HL-60/S4 treated with phorbol 12-myristate 13-acetate at 8.2 ng/mL for 4 days and 3 days (cell line): ENCODE results near the gene RNF157.

ENCODE experiments used
- in situ Hi-C: fragments of 300-500 bp; cut with MboI; formaldehyde crosslinking; loops from 2 replicates; pipeline ENCODE4 v1.15.0; 2022; ENCODE audit warnings: low sequenced_read_pairs

Gene RNF157

DNA sequence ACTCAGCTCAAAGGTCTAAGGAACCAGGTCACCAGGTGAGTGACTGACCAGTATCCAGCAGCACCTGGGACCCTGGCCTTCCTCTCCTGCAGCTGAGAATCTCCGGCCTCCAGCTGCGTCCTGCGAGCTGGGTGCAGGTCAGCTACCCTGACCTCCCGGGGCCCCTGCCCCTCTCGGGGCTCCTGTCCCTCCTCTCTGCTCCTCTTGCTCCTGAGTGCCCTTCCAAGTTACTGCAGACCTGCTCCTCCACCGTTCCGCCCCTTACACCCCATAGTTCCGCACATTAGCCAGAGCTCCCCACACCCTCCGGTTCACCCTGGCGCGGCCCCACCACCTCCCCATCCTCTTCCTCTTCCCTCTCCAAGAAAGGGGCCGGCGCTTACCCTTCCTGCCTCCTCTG, 109.8 kb downstream of the RNF157 start:
- in situ Hi-C loops = no loop called here

DNA sequence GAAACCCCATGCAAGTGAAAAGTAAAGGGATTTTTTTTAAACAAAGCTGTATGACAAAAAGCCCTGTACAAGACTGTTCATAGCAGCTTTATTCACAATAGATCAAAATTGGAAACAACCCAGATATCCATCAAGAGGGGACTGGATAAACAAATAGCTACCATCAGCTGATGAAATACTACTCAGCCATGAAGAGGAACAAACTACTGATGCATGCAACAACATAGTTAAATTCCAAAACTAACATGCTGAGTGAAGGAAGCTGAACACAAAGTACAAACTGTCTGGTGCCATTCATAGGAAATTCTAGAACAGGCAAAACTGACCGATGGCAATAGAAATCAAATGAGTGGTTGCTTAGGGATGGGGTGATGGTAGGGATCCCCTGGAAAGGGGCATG, 114.4 kb downstream of the RNF157 start:
- in situ Hi-C loops = no loop called here

DNA sequence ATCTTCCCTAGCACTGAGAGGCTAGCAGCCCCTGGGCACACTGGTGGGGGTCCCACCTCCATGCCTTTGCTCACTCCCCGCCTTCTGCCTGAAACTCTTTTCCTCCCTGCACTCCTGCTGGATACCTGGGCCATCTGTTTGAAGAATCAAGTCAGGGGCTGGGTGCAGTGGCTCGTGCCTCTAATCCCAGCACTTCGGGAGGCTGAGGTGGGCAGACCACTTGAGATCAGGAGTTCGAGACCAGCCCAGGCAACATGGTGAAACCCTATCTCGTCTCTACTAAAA, 115.0 kb downstream of the RNF157 start:
- in situ Hi-C loops = no loop called here

DNA sequence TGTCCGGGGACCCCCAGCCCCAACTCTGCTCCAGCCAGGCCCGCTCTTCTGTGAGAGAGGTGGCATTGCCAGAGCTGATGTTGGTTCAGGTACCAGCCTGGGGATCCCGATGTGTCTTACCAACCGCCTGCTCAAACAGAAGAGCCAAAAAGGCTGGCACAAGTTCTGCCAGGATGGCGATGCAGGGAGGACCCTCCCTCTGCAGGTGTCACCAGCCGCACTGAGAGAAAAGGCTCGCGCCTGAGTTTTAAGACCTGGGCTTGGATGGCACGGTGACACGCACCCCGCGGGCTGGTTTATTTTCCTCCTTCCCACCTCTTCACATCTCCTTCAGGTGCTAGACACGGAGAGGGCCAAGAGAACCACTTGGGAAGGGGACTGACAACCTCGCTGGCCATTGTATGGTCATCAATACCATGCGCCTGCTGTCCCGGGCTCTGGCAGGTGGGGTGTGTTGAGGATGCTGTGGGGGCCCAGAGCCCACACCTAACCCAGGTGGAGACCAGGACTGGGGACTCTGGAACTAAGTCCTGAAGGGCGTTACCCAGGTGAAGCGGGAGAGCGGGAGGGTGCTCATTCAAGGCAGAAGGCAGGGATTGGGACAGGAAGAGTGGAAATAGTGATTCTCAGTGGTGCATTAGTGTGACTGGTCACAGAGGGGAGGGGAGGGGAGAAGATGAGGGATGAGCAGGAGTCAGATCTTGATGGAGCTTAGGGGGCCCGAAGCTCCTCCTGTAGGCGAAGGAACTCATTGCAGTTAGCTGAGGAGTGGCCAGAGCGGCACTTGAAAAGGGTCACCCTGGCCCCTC, 115.5 kb downstream of the RNF157 start:
- in situ Hi-C loops = loop anchor here (5.0 to 25.0 kb wide), 2 partner anchors 112 to 158 kb away; partner anchors contain the start of gene CDK3

DNA sequence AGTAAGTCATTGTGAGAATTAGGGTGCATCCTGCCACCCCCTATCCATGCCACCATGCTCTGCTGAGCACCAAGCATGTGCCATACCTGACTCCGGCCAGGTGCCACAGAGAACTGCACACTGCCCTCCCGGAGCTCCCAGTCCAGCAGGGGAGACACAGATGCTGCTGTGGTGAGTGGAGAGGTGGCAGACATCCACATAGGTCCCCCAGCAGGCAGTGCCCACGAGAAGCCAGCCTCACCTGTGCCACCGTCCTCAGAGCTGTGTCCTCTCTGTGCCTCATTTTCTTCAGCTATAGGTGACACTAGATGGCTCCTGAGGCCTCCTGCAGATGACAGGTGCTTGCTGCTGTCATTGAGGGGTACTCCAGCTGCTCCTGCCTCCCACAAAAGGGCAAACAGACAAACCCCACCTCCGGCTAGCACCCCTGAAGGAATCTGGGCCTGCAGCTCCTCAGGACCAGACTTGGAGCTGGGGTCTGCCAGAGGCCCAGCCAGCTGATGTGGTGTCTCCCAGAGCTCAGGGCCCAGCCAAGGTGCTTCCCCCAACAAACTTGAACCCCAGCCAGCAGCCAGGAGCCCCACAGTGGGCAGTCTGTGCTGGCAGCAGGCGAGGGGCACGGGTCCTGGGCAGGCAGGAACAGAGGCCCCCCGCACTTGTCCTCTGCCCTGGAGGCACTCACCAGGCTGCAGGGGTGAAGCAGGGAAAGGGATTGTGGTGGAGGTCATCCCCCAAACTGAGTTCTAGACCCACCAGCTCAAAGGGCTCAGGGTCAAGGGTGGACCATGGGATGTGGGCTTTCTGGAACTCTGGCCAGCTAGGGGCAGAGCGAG, 116.3 kb downstream of the RNF157 start:
- in situ Hi-C loops = loop anchor here (5.0 to 25.0 kb wide), 2 partner anchors 112 to 158 kb away; partner anchors contain the start of gene CDK3

DNA sequence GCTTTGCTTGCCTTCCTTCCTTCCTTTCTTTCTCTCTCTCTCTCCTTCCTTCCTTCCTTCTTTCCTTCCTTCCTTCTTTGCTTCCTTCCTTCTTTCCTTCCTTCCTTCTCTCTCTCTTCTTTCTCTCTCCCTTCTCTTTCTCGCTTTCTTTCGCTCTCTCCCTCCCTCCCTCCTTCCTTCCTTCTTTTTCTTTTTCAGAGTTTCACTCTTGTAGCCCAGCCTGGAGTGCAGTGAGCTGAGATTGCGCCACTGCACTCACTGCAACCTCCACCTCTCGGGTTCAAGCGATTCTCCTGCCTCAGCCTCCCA, 117.1 kb downstream of the RNF157 start:
- in situ Hi-C loops = loop anchor here (5.0 to 25.0 kb wide), 2 partner anchors 111 to 159 kb away; partner anchors contain the start of gene CDK3

DNA sequence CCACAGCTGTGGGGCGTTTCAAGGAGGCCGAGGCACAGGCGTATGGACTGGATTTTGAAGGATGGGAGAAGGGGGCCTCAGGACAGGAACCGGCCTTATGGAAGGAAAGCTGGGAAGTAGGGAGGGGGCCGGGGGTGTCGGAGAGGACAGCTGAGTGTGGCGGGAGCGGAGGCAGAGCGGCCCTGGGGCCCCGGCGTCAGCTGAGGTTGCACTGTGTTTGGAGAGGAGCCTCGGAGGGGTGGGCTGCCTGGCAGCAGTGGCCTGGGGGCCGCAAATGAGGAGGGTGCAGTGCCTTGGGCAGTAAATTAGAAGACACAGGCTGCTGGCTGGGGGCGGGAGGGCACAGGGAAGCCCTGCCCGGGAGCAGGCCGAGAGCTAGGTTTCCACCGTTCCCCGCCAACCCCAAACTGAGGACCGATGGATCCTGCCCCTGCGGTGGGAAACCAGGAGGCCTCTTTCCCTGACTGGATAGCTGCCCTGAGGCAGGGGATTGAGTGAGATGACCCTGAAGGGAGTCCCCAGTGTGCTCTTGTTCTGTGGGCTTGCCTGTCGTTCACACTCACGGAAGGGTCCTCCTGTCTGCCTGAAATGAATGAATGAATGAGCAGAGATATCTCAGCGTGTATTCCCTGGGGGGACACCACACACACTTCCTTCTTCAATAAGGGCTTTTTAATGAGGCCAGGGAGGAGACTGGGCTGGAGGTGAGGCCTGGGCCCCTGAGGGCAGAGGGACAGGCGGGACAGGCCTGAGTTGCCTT, 117.7 kb downstream of the RNF157 start:
- in situ Hi-C loops = loop anchor here (5.0 to 25.0 kb wide), 2 partner anchors 110 to 160 kb away; partner anchors contain the start of gene CDK3

DNA sequence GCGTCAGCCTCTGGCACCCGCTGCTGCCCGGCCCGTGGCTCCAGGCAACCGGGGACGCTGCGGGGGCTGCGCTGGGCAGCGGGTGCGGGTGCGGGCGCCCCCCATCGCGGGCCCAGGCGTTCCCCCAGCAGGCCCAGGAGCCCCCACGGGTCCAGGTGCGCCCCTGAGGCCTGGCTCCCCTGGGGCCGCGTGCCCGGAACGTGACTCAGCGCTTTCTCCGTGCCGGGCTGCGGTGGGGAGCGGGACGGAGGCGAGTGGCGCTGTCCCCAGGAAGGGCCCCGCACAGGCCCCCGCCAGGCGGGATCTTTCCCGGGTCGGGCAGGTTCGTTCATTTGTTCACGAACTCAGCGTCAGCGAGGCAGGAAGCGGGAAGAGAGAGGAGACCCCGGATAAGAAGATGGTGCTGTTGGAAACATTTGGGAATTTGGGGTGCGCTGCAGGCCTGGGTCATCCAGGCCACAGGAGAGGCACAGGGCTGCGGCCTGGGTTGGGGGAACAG, 118.3 kb downstream of the RNF157 start:
- in situ Hi-C loops = loop anchor here (5.0 to 25.0 kb wide), 2 partner anchors 110 to 160 kb away; partner anchors contain the start of gene CDK3

DNA sequence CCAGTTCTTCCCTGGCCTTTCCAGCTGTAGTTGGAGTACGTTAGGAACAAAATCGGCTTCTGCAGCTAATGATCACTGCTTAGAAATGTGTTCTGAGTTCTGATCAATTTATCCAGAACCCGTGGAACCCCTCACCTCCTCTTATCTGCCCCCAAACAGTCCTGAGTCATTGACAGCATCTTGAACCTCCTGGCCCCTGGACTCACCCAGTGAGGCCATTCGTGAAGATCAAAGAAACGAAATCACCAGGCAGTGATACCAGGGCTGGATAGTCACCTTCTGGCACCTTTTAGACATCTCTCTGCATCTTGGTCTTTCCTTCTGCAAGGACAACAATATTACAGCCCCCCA, 119.7 kb downstream of the RNF157 start:
- in situ Hi-C loops = loop anchor here (5.0 to 25.0 kb wide), 2 partner anchors 108 to 162 kb away; partner anchors contain the start of gene CDK3

DNA sequence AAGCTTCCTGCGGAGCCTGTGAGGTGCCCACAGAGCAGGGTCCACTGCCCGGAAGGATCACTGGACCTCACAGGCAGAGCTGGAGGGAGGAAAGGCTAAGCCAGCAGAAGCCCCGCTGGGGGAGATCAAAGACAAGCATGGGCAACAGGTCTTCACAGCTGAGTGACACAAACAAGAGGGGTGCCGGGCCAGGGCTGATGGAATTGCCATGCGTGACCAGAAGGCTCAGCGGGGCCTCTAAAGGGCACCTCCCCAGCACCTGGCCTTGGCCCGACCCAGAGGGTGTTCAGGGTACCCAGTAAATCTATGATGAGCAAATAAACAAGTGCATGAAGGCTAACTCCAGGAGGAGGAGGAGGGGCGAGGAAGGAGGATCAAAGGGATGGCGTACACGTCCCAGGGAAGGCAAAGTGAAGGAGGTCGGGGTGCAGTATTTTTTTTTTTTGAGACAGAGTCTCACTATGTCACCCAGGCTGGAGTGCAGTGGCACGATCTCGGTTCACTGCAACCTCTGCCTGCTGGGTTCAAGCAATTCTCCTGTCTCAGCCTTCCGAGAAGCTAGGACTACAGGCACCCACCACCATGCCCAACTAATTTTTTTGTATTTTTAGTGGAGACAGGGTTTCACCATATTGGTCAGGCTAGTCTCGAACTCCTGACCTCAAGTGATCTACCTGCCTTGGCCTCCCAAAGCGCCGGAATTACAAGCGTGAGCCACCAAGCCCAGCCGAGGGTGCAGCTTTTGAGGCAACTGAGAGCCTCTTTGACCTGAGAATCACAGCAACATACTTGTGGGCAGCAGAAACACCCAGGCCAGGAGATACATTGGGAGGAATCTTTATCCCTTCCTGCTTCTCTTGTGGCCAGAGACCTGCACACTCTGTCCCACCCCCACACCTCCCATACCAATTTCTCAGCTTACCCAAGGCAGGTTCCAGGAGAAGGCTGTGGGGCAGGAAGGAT, 120.6 kb downstream of the RNF157 start:
- in situ Hi-C loops = loop anchor here (5.0 to 25.0 kb wide), 2 partner anchors 107 to 163 kb away; partner anchors contain the start of gene CDK3

DNA sequence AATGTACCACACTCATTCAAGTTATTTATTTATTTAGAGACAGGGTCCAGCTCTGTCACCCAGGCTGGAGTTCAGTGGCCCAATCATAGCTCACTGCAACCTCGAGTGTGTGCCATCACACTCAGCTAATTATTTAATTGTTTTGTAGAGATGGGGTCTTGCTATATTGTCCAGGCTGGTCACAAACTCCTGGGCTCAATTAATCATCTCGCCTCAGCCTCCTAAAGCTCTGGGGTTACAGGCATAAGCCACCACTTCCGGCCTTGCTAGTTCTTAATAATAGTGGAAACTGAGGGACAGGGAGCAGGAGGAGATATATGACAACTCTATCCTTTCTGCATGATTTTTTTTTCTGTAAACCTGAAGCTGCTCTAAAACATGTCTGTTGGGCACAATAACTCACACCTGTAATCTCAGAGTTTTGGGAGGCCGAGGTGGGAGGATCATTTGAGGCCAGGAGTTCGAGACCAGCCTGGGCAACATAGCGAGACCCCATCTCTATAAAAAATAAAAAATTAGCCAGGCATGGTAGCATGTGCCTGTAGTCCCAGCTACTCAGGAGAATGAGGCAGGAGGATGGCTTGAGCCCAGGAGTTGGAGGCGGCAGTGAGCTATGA, 125.0 kb downstream of the RNF157 start:
- in situ Hi-C loops = loop anchor here (25.0 kb wide), 1 partner anchor 103 kb away; the partner anchor contains the start of gene CDK3

DNA sequence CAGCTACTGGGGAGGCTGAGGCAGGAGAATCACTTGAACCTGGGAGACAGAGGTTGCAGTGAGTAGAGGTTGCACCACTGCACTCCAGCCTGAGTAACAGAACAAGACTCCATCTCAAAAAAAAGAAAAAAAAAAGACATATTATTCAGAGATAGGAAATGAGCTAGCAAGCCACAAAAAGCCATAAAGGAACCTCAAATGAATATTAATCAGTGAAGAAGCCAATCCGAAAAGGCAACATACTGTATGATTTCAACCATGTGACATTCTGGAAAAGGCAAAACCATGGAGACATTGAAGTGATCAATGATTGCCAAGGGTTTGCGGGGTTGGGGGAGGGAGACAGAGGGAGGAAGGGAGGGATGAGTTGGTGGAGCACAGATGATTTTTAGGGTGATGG, 128.3 kb downstream of the RNF157 start:
- in situ Hi-C loops = loop anchor here (25.0 kb wide), 1 partner anchor 100 kb away; the partner anchor contains the start of gene CDK3

DNA sequence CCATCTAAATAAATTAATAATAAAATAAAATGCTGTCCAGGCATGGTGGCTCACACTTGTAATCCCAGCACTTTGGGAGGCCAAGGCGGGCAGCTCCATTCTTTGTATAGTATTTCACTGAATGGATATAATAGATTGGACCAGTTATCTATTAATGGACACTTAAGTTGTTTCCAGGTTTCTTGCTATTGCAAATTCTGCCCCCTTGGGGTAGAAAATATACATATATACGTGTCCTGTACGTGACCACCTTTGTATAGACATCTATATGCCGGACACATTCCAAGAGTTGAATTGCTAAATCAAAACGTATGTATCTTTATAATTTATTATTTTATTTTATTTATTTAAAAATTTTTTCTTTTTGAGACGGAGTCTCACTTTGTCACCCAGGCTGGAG, 132.8 kb downstream of the RNF157 start:
- in situ Hi-C loops = loop anchor here (25.0 kb wide), 1 partner anchor 95 kb away; the partner anchor contains the start of gene CDK3

DNA sequence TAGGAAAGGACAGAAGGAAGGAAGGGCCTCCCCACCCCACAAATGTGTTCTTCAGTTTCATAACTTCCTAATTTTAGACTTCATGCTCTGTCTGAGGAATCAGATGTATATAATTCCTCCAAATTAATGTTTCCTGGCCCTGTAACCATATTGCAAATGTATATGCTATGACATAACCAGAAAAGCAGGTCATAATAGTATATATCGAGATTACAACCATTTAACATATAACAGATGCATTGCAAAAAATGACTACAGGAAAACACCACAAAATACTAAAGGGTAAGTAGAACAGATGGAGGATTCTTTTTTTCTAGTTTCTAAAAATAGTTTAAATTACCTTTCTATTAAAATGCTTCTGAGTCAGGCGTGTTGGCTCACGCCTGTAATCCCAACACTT, 133.6 kb downstream of the RNF157 start:
- in situ Hi-C loops = loop anchor here (25.0 kb wide), 1 partner anchor 94 kb away; the partner anchor contains the start of gene CDK3

DNA sequence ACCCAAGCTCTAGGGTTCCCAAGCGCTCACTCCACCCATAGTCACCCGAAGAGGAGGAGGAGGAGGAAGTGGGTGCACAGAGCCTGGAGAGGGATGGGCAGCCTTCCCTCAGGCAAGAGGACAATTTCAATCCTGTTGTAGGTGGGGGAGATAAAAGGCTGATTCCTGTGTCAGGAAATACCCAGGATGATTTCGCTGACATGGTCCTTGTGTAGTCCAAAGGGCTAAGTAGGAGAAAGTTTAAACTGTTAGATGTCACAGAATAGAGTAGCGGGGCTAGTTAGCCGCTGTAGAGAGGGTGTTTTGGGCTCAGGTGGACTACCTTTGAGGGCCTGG, 135.4 kb downstream of the RNF157 start:
- in situ Hi-C loops = loop anchor here (25.0 kb wide), 1 partner anchor 93 kb away; the partner anchor contains the start of gene CDK3

DNA sequence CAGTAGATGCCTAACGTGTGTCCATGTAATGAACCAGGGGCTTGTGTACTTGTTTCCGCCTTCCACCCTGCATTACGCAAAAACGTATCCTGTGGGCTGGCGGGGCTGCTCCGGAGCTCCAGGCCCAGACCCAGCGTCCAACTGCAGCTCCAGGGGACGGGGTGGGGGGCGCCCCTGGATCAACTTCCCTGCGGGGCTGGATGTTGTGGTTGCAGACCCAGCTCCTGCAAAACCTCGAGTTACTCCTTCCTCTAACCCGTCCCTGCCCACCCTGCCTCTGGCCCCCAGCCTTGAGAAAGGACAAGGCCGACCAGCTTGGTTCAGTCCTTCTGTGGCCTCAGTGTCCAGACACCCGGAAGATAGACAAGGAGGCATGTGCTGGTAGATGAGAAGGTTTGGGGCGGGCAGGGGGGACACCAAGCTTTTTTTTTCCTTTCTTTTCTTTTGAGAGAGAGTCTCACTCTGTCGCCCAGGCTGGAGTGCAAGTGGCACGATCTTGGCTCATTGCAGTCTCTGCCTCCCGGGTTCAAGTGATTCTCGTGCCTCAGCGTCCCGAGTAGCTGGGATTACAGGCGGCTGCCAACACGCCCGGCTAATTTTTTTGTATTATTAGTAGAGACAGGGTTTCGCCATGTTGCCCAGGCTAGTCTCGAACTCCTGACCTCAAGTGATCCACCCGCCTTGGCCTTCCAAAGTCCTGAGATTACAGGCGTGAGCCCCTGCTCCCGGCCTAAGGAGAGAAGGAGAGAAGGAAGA, 136.0 kb downstream of the RNF157 start:
- in situ Hi-C loops = loop anchor here (25.0 kb wide), 1 partner anchor 92 kb away; the partner anchor contains the start of gene CDK3

DNA sequence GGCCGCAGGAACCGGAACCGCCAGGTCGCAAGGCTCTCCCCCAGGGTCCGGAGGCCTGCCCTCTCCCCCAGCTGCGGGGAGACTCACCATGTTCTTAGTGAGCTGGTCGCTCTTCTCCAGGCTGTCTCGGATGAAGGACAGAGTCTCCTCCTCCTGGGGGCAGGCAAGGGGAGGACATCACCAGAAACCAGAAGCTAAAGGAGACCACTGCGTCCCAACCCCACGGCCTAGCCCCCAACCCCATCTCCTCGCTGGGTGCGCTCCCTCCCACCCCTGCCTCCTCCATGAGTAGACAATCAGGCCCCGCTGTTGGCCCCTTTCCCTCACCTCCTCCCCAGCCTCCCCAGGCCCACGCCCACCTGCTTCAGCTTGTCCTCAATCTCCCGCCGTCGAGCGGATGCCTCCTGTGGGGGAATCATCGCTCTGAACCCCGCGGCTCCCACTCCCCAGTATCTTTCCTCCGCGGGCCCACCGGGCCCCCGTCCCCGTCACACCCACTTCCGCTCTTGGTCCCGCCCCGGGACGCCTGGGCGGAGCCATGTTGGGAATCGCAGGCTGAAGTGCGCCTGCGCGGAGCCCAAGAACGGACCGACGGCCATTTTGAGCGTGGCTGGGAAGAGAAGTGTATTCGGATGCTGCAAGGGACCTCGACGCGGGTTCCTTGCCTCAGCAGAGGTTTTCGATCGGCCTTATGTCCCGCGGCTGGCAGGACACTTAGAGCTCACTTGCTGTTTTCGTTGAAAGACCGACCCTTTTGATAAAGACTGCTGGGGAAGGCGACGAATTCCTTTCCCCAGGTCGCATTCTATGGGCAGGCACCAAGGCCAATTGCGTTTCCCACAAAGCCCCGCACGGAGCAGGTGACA, 136.8 kb downstream of the RNF157 start, which contains the start of gene EXOC7:
TSS of gene EXOC7 (minus strand) at position 514 of the 866 bp plus-strand sequence. CDS start at position 419, 95 bp downstream.
- in situ Hi-C loops = loop anchor here (25.0 kb wide), 1 partner anchor 91 kb away; the partner anchor contains the start of gene CDK3
